ENCODE data around the gene ABHD12B.

The ABHD12B gene

DNA sequence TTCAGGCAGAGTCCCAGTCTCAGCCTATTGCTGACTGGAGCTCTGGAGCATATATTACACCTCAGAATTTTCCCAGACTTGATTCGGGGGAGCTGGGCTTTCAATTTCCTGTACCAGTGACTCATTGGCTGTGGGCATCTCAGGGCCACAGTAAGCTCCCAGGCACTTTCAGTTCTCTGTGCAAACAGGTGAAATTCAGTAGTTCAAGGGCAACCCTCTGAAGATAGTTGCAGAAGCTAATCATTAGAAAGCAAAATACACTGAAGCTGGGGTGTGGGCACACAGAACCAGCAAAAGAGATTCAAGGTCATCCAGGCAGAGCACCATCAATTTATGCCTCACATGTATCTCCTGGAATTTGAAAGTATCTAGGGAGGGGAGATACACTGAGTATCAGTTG lies 32.8 kb upstream of the ABHD12B start:
- DNase-seq (ENCODE audit: low read depth in 3 of 3): no peak

- DNase-seq (ENCODE audit: low read depth in 3 of 3): no peak
Measured at GRCh38 chr14:50839691-50840090, 32.2 kb upstream of the ABHD12B start.

DNA sequence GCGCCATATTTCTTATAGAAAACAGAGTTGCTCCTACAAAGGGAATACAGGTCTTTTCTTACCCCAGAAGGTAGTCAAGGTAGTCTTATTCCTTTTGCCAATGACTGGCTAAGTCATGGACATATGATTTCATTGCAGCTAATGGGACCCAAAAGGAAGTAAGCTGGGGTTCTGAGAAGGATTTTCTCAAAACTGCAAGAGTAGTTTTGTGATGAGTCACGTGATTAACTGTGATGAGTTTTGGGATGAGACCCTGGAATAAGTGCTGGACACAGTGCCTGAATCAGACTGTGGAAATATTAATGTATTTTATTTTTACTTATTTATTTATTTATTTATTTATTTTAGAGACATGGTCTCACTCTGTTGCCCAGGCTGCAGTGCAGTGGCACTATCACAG lies 27.5 kb upstream of the ABHD12B start:
- no peak for DNase-seq (ENCODE audit: low read depth in 3 of 3)

DNA sequence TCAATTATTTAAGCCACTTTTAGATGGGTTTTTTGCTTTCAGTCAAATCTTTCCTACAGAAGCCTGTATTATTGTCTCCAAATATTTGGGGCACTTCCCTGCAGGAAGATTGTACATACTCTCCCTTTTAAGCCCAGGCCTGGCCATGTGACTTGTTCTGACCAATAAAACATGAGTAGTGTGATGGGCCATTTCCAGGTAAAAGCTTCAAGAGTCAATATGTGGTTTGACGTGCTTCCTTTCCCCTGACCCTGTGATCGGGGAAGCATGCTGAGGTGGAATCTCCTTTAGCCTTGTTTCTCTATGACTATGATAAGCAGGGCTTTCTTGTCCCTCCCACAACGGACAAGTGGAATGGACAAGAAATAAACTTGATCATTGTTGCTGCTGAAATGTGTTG lies 26.7 kb upstream of the ABHD12B start:
- DNase-seq (ENCODE audit: low read depth in 3 of 3): no peak

DNA sequence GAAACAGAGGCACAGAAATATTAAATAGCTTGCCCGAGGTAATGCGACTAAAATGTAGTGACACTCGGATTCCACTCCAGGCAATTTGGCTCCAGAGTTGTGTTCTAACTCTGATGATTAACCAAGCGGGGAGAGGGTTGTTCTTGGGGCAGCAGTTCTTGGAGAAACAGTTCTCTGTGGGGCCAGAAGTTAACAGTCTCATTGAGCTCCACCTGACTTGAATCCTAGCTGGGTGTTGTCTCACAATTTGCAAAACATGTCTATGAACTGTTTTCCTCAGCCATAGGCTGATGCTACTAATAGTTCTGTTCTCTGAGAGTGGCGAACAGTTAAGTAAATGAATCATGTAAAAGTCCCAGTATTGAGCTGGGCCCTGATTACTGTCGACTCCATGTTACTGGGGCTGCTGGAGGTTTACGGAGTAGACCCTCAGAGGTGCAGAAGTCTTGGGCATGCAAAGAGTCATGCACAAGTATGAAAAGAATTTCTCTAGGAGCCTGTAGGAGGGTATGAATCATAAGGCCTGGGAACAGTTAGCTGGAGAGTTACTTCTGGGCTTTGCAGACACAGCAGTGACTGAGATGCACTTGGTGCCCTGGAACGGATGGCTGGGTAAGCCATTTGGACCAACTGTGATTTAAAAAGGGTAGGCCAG lies 25.5 kb upstream of the ABHD12B start:
- DNase-seq (ENCODE audit: low read depth in 3 of 3): no peak

DNA sequence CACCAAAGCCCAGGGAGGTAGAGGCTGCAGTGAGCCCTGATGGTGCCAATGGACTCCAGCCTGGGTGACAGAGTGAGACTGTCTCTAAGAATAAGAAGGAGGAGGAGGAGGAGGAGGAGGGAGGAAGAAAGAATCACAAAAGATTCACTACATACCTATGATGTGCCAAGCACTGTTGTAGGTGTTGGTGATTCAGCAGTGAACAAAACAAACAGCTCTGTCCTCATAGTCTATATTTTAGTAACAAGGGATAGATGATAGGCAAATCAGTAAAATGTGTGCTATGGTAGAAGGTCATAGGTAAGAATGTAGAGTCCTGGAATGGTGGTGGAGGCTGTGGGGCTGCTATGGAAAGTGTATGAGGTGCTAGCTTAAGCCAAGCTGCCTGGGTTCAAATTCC lies 18.0 kb upstream of the ABHD12B start:
- DNase-seq (ENCODE audit: low read depth in 3 of 3): no peak

- no peak for DNase-seq (ENCODE audit: low read depth in 3 of 3)
Measured at GRCh38 chr14:50854521-50854920, 17.3 kb upstream of the ABHD12B start.

GRCh38 chr14:50855558-50855957 lies 16.3 kb upstream of the ABHD12B start:
- no peak for DNase-seq (ENCODE audit: low read depth in 3 of 3)

DNA sequence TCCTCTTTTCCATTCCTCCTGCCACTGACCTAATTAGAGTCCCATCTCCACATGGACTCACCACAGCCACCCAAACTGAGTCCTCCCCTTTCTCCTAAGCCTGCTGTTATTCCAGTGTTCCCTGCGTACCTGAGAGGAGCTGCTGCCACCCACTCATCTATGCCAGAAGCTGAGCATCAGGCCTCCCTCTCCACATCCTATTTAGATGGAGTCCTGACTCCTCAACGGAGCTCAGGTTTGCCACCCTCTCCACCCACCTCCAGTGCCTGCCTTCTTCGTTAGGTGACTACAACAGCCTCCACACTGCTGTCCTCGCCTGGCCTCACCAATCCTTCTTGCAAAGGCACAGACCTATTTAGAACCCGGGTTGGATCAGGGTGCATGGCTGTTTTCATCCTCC lies 15.2 kb upstream of the ABHD12B start:
- DNase-seq (ENCODE audit: low read depth in 3 of 3): no peak

- DNase-seq (ENCODE audit: low read depth in 3 of 3): no peak
Measured at GRCh38 chr14:50859296-50859624, 12.6 kb upstream of the ABHD12B start.

- peak; percentile 72 to 86 (median 84) for DNase-seq (ENCODE audit: low read depth in 3 of 3)
Measured at GRCh38 chr14:50860478-50861086, 11.3 kb upstream of the ABHD12B start.

DNA sequence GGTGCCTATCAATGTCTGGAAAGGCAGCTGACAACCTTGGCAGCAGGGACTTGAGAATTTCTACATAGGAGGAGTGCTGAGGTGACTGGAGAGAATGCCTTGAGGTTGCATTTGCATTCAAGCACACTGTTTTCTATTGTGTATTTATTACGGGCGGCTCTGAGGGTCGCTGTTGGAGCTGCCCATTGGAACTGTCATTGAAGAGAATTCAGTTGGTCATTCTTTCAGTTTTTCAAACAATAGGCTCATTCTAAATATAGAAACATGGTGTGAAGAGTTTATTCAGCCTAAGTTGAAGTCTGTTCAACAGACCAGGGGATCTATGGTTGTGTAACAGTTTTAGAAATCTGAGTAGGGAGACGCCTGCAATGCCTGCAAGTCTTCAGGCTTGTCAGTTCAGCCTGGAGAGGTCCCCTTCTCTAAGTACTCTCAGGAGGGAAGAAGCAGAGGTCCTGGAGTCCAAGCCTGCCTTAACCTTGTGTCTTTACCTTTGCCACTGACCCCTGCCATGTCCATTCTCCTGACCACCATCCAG lies 9.8 kb upstream of the ABHD12B start:
- DNase-seq (ENCODE audit: low read depth in 3 of 3): no peak

GRCh38 chr14:50864237-50864636 lies 7.6 kb upstream of the ABHD12B start:
- no peak for DNase-seq (ENCODE audit: low read depth in 3 of 3)

DNA sequence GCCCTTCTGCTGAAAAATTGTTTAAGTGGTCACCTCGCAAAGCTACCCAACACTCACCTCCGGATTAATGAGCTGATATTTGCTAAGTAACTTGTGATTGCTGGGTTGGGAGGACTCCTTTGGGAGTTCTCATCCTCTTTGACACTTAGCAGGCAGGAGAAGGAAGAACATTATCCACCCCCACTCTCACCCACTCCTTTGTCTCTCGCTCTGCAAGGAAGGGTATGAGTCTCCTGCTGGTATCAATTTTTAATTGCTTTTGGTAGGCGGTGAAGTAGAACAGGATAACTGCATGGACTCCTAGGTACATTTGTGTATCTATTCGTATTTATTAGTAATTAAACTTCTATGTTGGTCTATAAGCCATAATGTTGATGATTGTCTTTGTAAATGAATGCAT lies 6.9 kb upstream of the ABHD12B start:
- DNase-seq (ENCODE audit: low read depth in 3 of 3): no peak

DNA sequence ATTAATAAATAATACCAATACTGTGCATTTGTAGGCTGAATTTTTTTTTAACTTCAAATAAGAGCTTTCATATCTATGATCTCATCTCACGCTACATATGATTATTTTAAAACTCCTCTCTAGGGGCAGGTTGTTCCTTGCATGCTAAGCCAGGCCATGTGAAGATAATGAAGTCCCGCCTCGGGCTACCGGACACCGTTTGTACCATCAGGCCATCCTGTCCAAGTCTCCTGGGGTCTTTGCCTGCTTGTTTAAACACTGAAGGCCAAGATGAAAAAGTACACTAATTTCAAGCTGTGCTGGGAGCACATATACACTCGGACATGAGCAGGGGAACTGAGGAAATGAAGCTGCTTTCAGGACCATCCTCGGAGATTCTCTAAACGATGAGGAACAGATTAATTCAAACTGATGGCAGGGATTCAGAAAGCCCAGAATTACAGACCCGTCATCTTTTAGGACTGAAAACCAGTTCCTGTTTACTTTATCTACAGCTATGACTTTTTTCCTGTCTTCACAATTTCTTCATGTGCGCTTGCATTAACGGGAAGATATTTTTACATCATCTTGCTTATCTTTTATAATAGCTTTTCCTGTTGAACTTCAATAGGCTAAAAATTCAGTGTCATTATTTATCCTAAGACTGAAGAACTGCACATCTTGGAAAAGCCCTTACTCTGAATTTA lies 6.3 kb upstream of the ABHD12B start:
- DNase-seq (ENCODE audit: low read depth in 3 of 3): no peak

DNA sequence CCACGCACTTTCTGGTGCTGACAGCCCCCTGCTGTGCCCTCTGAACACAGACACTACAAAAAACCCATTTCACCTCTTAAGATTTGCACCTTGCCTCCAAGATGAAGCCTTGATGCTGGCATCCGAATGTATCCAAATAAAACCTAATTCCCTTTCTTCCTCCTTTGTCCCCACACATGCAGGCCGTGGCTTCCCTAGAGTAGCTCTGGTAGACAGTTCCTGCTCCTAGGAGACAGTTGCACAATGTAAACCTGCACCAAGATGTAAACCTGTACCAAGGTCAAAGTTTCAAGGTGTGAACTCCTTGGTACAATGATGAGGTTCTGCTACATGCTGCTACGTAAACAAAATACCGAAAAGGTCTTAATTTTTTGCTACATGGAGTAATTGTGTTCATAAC lies 625 bp upstream of the ABHD12B start:
- DNase-seq (ENCODE audit: low read depth in 3 of 3): no peak

GRCh38 chr14:50874757-50875156 lies 2.9 kb downstream of the ABHD12B start:
- DNase-seq (ENCODE audit: low read depth in 3 of 3): no peak

DNA sequence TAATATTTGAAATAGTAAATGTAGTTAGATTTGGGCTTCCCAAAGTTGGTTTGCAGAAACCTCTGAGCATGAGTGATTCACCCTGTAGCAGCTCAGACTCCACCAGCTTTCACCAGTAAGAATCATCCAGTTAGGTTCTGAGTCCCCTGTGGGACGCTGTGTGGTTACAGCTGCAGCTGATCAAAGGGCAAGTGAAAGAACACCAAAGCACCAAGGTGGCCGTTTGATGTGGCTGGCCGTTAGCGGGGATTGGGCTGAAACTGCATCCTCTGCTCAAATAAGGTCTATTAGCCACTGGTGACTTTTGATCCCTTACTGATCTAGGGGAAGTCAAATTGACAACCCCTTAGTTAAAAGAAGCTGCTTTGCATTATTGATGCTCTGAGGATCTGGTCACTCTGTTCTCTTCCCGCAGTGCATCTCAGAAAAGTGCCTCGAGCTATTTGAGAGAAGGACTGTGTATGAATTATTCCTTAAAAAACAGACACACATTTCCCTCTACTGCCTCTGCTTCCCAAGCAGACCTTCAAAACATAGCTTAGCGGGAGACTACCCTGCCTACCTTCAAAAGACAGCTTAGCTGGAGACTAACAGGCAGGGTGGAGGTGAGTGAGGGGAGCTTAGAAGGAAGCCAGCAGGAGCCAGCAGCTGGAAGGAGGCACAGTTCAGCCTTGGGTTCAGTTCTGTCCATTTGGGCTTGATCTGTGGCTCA lies 3.7 kb downstream of the ABHD12B start:
- DNase-seq (ENCODE audit: low read depth in 3 of 3): peak; percentile 22 to 62 (median 40)

- no peak for DNase-seq (ENCODE audit: low read depth in 3 of 3)
Measured at GRCh38 chr14:50882932-50883826, 11.3 kb downstream of the ABHD12B start.

GRCh38 chr14:50883827-50884197 lies 12.0 kb downstream of the ABHD12B start:
- DNase-seq (ENCODE audit: low read depth in 3 of 3): no peak

- DNase-seq (ENCODE audit: low read depth in 3 of 3): no peak
Measured at GRCh38 chr14:50887476-50887875, 15.6 kb downstream of the ABHD12B start.

GRCh38 chr14:50892255-50892654 lies 20.4 kb downstream of the ABHD12B start:
- DNase-seq (ENCODE audit: low read depth in 3 of 3): no peak

Data from stimulated activated CD4-positive, alpha-beta T cell treated with anti-CD3 and anti-CD28 coated beads, TNF-alpha, amount 100 ng/mL, for 24 hours (primary cell).